GM12864 (cell line): Measurements from ENCODE around the gene ACAA1.
A peak's percentile ranks its signal among the peaks of the same experiment; 100 is the strongest.

Experiments used
- DNase-seq: peaks from one replicate; pipeline ENCODE4 v3.0.0-alpha.2; 2011; ENCODE audit warnings: low read depth
- H3K4me3 ChIP-seq: 2 replicates; pipeline ENCODE4 v1.5.1; 2011; ENCODE audit warnings: mild to moderate bottlenecking, low read depth, low read length, control low read depth
- TF ChIP-seq, protein P1 (sequence below): IDR thresholded peaks from 2 replicates; pipeline ENCODE4 v1.5.1; 2011; ENCODE audit warnings: low read depth, mild to moderate bottlenecking, moderate library complexity, low read length, control low read depth, inconsistent platforms; ENCODE audit errors: missing control alignments

The ACAA1 gene, protein sequence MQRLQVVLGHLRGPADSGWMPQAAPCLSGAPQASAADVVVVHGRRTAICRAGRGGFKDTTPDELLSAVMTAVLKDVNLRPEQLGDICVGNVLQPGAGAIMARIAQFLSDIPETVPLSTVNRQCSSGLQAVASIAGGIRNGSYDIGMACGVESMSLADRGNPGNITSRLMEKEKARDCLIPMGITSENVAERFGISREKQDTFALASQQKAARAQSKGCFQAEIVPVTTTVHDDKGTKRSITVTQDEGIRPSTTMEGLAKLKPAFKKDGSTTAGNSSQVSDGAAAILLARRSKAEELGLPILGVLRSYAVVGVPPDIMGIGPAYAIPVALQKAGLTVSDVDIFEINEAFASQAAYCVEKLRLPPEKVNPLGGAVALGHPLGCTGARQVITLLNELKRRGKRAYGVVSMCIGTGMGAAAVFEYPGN

GRCh38 chr3:38136777-38137614, at the start of gene ACAA1:
Gene ACAA1, minus strand, starts transcription at chr3:38137127. Its CDS starts 92 bp downstream, at chr3:38137035.
- DNase-seq: peak; percentile 97
- TF ChIP-seq, protein P1, sequence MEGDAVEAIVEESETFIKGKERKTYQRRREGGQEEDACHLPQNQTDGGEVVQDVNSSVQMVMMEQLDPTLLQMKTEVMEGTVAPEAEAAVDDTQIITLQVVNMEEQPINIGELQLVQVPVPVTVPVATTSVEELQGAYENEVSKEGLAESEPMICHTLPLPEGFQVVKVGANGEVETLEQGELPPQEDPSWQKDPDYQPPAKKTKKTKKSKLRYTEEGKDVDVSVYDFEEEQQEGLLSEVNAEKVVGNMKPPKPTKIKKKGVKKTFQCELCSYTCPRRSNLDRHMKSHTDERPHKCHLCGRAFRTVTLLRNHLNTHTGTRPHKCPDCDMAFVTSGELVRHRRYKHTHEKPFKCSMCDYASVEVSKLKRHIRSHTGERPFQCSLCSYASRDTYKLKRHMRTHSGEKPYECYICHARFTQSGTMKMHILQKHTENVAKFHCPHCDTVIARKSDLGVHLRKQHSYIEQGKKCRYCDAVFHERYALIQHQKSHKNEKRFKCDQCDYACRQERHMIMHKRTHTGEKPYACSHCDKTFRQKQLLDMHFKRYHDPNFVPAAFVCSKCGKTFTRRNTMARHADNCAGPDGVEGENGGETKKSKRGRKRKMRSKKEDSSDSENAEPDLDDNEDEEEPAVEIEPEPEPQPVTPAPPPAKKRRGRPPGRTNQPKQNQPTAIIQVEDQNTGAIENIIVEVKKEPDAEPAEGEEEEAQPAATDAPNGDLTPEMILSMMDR: no peak
- peak within 1 kb of the TSS; percentile 71 for H3K4me3 ChIP-seq

DNA sequence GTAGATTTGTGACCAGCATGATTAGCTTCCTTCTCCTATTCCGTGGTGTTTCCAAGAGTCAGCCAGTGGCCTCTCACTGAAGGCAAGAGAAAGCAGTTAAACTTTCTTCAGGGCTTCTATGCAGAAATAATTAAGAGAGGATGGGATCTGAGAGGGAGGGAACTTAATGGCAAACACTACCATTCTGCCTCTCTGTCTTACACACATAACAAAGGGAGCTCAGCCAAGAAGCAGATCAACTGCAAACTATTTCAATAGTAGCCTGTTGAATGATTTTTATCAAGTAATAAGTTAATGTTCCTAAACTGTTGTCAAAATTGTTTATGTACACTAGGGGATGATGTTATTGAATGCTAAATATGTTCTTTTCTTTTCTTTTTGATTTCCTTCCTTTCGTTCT, 40.3 kb upstream of the ACAA1 start:
- DNase-seq: no peak
- H3K4me3 ChIP-seq: no peak overlapping the region
- TF ChIP-seq, protein P1: no peak

GRCh38 chr3:38173834-38174418, 37.0 kb upstream of the ACAA1 start:
- DNase-seq: no peak
- TF ChIP-seq, protein P1: no peak
- peak overlapping the region; percentile 24 for H3K4me3 ChIP-seq

DNA sequence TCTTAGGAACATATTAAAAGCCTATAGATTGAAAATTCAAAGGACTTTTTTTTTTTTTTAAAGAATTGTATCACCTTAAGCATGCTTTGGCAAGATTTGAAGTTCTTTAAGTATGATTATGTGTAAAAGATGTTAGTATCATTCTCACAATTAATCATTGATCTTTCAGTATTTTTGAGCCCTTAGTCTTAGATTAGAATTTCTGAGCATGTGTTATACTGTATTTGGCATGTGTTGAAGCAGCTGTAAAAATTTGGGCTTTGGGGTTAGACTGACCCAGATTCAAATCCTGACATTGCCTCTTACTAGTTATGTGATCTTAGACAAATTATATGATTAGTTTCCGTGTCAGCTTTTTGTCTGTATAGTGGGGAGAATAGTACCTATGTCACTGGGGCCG, 34.7 kb upstream of the ACAA1 start:
- no peak overlapping the region for H3K4me3 ChIP-seq
- DNase-seq: no peak
- TF ChIP-seq, protein P1: no peak

- no peak for DNase-seq
- no peak overlapping the region for H3K4me3 ChIP-seq
- TF ChIP-seq, protein P1: no peak
Observed at GRCh38 chr3:38170722-38171121, 33.8 kb upstream of the ACAA1 start.

DNA sequence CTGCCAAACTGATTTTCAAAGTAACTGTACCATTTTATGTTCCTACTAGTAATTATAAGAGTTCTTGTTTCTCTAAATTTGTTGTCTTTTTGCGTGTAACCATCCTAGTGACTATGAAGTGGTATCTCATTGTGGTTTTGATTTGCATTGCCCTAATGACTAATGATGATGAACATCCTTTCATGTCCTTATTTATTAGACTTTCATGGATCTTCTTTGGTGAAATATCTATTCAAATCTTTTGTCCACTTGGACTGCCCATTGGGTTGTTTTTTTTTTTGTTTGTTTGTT, 32.0 kb upstream of the ACAA1 start:
- DNase-seq: no peak
- H3K4me3 ChIP-seq: no peak overlapping the region
- TF ChIP-seq, protein P1: no peak
